Measurements from ENCODE around the gene UBE2J1. TPM values are rescaled to one million over a fixed set of nuclear protein-coding genes. Genes with fewer than 3 reads are reported as not detected.

The UBE2J1 gene
- total and polyA plus RNA-seq, 10 of the 15 experiments (the other 5 are each of a cell fraction or from before 2014, with no cell fraction given) = 48.7 to 131 (median 90.0) TPM

- no peak for TF ChIP-seq PAX8 (IDR thresholded peaks at IDR 0.05)
- no peak for TF ChIP-seq TCF12 (IDR thresholded peaks at IDR 0.05; ENCODE audit: low read depth, low read length)
- TF ChIP-seq EP300 (IDR thresholded peaks at IDR 0.05; ENCODE audit: borderline replicate concordance in 1 of 2, control insufficient read depth in 1 of 2, low read depth in 2 of 2, low read length in 2 of 2) = no peak
- TF ChIP-seq CREB1 (IDR thresholded peaks at IDR 0.05; ENCODE audit: low read depth) = no peak
- no peak for TF ChIP-seq ZNF207 (IDR thresholded peaks at IDR 0.05; ENCODE audit: borderline replicate concordance)
- no peak for TF ChIP-seq CBFB (IDR thresholded peaks at IDR 0.05; ENCODE audit: low read depth)
- TF ChIP-seq CTCF (IDR thresholded peaks at IDR 0.05 in 2 of 3, conservative IDR thresholded peaks at IDR 0.05 in 1 of 3; ENCODE audit: control insufficient read depth in 2 of 3, extremely low read depth in 1 of 3, insufficient read depth in 1 of 3, low read depth in 3 of 3, low read length in 3 of 3) = no peak
- no peak for TF ChIP-seq GABPA (IDR thresholded peaks at IDR 0.05; ENCODE audit: low read depth)
- no peak for TF ChIP-seq ZBED1 (IDR thresholded peaks at IDR 0.05; ENCODE audit: borderline replicate concordance)
- no peak for TF ChIP-seq BHLHE40 (IDR thresholded peaks at IDR 0.05; ENCODE audit: borderline replicate concordance in 1 of 2, low read depth in 2 of 2, low read length in 1 of 2)
These were observed 37.8 kb downstream of the UBE2J1 start (continued) for GRCh38 chr6:89314692-89315091.

GRCh38 chr6:89313006-89313405 is 39.5 kb downstream of the UBE2J1 start:
- Histone ChIP-seq H3K4me1 (ENCODE audit: control insufficient read depth, insufficient read depth, low read length) (no peaks in the 10 kb centered on the region; the same call in 1 of the 2 replicates), H3K4me2 (ENCODE audit: control insufficient read depth, insufficient read depth) (no peak overlapping the region), H4K20me1 (ENCODE audit: control insufficient read depth, insufficient read depth) (no peaks in the 10 kb centered on the region), H3K9me3 (replicated peaks; ENCODE audit: control insufficient read depth, insufficient read depth, low read length) (no peaks in the 10 kb centered on the region), H3K79me2 (ENCODE audit: control insufficient read depth, insufficient read depth, low read length) (no peaks in the 10 kb centered on the region), H3K27me3 (replicated peaks in 1 of 2; ENCODE audit: control insufficient read depth in 2 of 2, insufficient read depth in 2 of 2, low read length in 1 of 2) (no peaks in the 10 kb centered on the region), H3K9ac (ENCODE audit: control insufficient read depth, insufficient read depth, low read length) (no peak overlapping the region), H2AFZ (ENCODE audit: control insufficient read depth, low read depth, low read length) (no peak overlapping the region), H3K36me3 (ENCODE audit: control insufficient read depth in 2 of 2, insufficient read depth in 2 of 2, low read length in 1 of 2) (no peaks in the 10 kb centered on the region), H3K27ac (ENCODE audit: control insufficient read depth, insufficient read depth) (no peak overlapping the region), H3K4me3 (no peak overlapping the region)
- DNase-seq (ENCODE audit: low read depth, low spot score) (no peak), ATAC-seq (no peak), FAIRE-seq (no peak)
- 93% methylated on average over 1 of the region's 1 CpG for WGBS (ENCODE audit: insufficient coverage, insufficient replicate concordance, low lambda C conversion rate, missing lambda C conversion rate)
- ChIA-PET RAD21 (ENCODE audit: unreplicated experiment) (no interaction called here), SMC1A (ENCODE audit: uncharacterized antibody, unreplicated experiment) (no interaction called here), CTCF (no interaction called here), POLR2A (no interaction called here)
- no TSS peak for BruUV-seq (replicated peaks)
- in situ Hi-C loops (cut with MboI) (no loop called here), intact Hi-C loops (cut with micrococcal nuclease; ENCODE audit: unreplicated experiment) (no loop called here)
- no peak for TF ChIP-seq CUX1 (IDR thresholded peaks at IDR 0.05; ENCODE audit: insufficient replicate concordance, low read depth, low read length)
- no peak for TF ChIP-seq USF1 (IDR thresholded peaks at IDR 0.05; ENCODE audit: borderline replicate concordance, extremely low read length, insufficient read depth, low read depth, low read length)
- no peak for TF ChIP-seq POU2F2 (IDR thresholded peaks at IDR 0.05; ENCODE audit: borderline replicate concordance, low read depth, low read length)
- TF ChIP-seq MYB (IDR thresholded peaks at IDR 0.05; ENCODE audit: borderline replicate concordance, low read depth, low read length) = no peak
- no peak for TF ChIP-seq SMAD1 (IDR thresholded peaks at IDR 0.05; ENCODE audit: low read depth, partially characterized antibody)
- TF ChIP-seq FOXM1 (IDR thresholded peaks at IDR 0.05; ENCODE audit: low read depth, low read length) = no peak
